ENCODE results near the gene RET. TPM values are rescaled to one million over a fixed set of nuclear protein-coding genes. Genes with fewer than 3 reads are reported as not detected.

RET gene
- total and polyA plus RNA-seq, 7 donors: 1.8 to 6.5 (median 3.9) TPM; not detected in 2

GRCh38 chr10:43054593-43054992 is 22.3 kb upstream of the RET start:
- H3K27me3 ChIP-seq: no peaks in the 10 kb centered on the region
- 66 to 81% methylated on average over 3 of the region's 3 CpGs for WGBS, 2 donors
- no peak overlapping the region for H3K27ac ChIP-seq
- no peak for DNase-seq
- no peak overlapping the region for H3K4me3 ChIP-seq
- TF ChIP-seq EP300 (IDR thresholded peaks at IDR 0.05): no peak
- TF ChIP-seq, protein P1, sequence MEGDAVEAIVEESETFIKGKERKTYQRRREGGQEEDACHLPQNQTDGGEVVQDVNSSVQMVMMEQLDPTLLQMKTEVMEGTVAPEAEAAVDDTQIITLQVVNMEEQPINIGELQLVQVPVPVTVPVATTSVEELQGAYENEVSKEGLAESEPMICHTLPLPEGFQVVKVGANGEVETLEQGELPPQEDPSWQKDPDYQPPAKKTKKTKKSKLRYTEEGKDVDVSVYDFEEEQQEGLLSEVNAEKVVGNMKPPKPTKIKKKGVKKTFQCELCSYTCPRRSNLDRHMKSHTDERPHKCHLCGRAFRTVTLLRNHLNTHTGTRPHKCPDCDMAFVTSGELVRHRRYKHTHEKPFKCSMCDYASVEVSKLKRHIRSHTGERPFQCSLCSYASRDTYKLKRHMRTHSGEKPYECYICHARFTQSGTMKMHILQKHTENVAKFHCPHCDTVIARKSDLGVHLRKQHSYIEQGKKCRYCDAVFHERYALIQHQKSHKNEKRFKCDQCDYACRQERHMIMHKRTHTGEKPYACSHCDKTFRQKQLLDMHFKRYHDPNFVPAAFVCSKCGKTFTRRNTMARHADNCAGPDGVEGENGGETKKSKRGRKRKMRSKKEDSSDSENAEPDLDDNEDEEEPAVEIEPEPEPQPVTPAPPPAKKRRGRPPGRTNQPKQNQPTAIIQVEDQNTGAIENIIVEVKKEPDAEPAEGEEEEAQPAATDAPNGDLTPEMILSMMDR (IDR thresholded peaks at IDR 0.05): no peak
- no peak for TF ChIP-seq POLR2A (IDR thresholded peaks at IDR 0.05)
- no peak for TF ChIP-seq POLR2AphosphoS5 (IDR thresholded peaks at IDR 0.05)
- intact Hi-C loops (cut with DNase I): no loop called here
- no peaks in the 10 kb centered on the region for H3K4me1 ChIP-seq
- no peaks in the 10 kb centered on the region for H3K36me3 ChIP-seq
- no peaks in the 10 kb centered on the region for H3K9me3 ChIP-seq

GRCh38 chr10:43055217-43055616 is 21.7 kb upstream of the RET start:
- no peak overlapping the region for H3K27ac ChIP-seq
- H3K4me3 ChIP-seq: no peak overlapping the region
- H3K9me3 ChIP-seq: no peaks in the 10 kb centered on the region
- 22 to 67% methylated on average over 3 of the region's 3 CpGs for WGBS, 2 donors
- no peaks in the 10 kb centered on the region for H3K27me3 ChIP-seq
- no peaks in the 10 kb centered on the region for H3K36me3 ChIP-seq
- no peaks in the 10 kb centered on the region for H3K4me1 ChIP-seq
- no peak for DNase-seq
- no peak for TF ChIP-seq POLR2A (IDR thresholded peaks at IDR 0.05)
- TF ChIP-seq, protein P1 (IDR thresholded peaks at IDR 0.05): no peak
- TF ChIP-seq EP300 (IDR thresholded peaks at IDR 0.05): no peak
- TF ChIP-seq POLR2AphosphoS5 (IDR thresholded peaks at IDR 0.05): no peak
- intact Hi-C loops (cut with DNase I): no loop called here

- TF ChIP-seq POLR2A (IDR thresholded peaks at IDR 0.05) (no peak), EP300 (IDR thresholded peaks at IDR 0.05) (no peak), POLR2AphosphoS5 (IDR thresholded peaks at IDR 0.05) (no peak)
- TF ChIP-seq, protein P1 (IDR thresholded peaks at IDR 0.05): no peak
- Histone ChIP-seq H3K4me3 (no peak overlapping the region), H3K4me1 (no peaks in the 10 kb centered on the region), H3K36me3 (no peaks in the 10 kb centered on the region), H3K9me3 (no peaks in the 10 kb centered on the region), H3K27ac (no peak overlapping the region), H3K27me3 (no peaks in the 10 kb centered on the region)
- WGBS, 2 donors: 84 to 91% methylated on average over 2 of the region's 2 CpGs
- intact Hi-C loops (cut with DNase I): no loop called here
- peak; percentile 33 for DNase-seq
Observed at GRCh38 chr10:43055991-43056567, 20.8 kb upstream of the RET start.

DNA sequence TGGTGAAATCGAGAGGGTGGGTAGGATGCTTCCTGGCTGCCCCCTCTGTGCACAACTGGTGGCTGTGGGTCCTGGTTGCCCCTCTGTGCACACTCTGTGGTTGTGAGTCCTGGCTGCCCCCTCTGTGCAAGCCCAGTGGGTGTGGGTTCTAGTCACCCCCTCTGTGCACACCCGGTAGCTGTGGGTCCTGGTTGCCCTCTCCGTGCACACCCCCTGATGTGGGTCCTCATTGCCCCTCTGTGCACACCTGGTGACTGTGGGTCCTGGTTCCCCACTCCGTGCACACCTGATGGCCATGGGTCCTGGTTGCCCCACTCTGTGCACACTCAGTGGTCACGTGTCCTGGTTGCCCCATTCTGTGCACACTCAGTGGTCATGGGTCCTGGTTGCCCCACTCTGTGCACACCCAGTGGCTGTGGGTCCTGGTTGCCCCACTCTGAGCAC is 20.3 kb upstream of the RET start:
- intact Hi-C loops (cut with DNase I): no loop called here
- Histone ChIP-seq H3K27ac (no peak overlapping the region), H3K4me1 (no peaks in the 10 kb centered on the region), H3K27me3 (no peaks in the 10 kb centered on the region), H3K36me3 (no peaks in the 10 kb centered on the region), H3K9me3 (no peaks in the 10 kb centered on the region), H3K4me3 (no peak overlapping the region)
- DNase-seq: peak; percentile 34
- 78 to 88% methylated on average over 5 of the region's 5 CpGs for WGBS, 2 donors
- no peak for TF ChIP-seq POLR2A (IDR thresholded peaks at IDR 0.05)
- TF ChIP-seq, protein P1 (IDR thresholded peaks at IDR 0.05): no peak
- no peak for TF ChIP-seq EP300 (IDR thresholded peaks at IDR 0.05)
- no peak for TF ChIP-seq POLR2AphosphoS5 (IDR thresholded peaks at IDR 0.05)

DNA sequence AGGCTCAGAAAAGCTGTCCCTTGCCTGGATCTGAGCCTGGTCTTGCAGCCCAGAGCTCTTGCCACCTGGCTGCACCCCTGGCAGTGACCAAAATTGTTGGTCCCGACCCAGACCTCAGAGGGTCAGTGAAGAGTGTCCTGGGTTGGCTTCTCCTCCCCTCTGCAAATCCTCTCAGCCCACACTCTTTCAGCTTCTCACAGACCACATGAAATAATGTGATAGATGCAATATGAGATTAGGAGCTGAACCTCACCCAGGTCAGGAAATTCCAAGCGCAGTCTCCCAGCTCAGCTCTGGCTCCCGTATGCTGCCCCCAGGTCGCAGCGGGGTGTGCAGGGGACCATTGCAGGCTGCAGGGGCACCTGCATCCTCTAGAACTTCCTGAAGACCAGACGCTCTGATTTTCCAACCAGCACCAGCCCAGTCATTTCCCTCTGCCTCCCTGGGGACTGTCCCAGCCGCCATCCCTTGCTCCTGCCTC is 19.6 kb upstream of the RET start:
- DNase-seq: peak; percentile 24
- 56 to 80% methylated on average over 7 of the region's 7 CpGs for WGBS, 2 donors
- Histone ChIP-seq H3K4me1 (no peaks in the 10 kb centered on the region), H3K4me3 (no peak overlapping the region), H3K27ac (no peak overlapping the region), H3K36me3 (no peaks in the 10 kb centered on the region), H3K27me3 (no peaks in the 10 kb centered on the region), H3K9me3 (no peaks in the 10 kb centered on the region)
- intact Hi-C loops (cut with DNase I): no loop called here
- TF ChIP-seq POLR2A (IDR thresholded peaks at IDR 0.05): no peak
- no peak for TF ChIP-seq POLR2AphosphoS5 (IDR thresholded peaks at IDR 0.05)
- TF ChIP-seq EP300 (IDR thresholded peaks at IDR 0.05): no peak
- TF ChIP-seq, protein P1 (IDR thresholded peaks at IDR 0.05): no peak

Data from sigmoid colon (tissue), 7 donors.